Erythroblast (primary cell): ENCODE measurements around the gene CFAP97D2.

Experiments
- DNase-seq, 2 experiments: peaks; one replicate each; lab custom pipeline; 2025; lab: John Stamatoyannopoulos, UW
- GATA1 ChIP-seq: IDR thresholded peaks from 2 replicates; pipeline ENCODE4 v1.6.1; 2011; ENCODE audit warnings: low read depth, mild to moderate bottlenecking, control low read depth, low read length, moderate library complexity
- POLR2A ChIP-seq: IDR thresholded peaks from 2 replicates; pipeline ENCODE4 v1.6.1; 2011; ENCODE audit warnings: mild to moderate bottlenecking, low read length

CFAP97D2 gene

DNA sequence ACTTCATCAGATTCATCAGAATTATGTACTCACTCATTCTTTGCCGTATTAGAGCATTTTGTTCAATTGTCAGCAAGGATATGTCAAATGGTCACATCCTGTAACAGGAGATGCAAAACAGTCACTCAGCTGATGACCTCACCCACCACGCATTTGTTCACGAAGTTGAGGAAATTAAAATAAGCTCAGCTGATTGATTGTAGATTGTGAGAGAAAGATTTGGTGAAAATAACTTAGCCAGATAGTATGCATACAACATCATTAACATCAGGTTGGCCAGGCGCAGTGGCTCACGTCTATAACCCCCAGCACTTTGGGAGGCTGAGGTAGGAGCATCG lies 33.1 kb downstream of the CFAP97D2 start:
- no peak for DNase-seq
- no peak for TF ChIP-seq POLR2A
- TF ChIP-seq GATA1 = no peak

DNA sequence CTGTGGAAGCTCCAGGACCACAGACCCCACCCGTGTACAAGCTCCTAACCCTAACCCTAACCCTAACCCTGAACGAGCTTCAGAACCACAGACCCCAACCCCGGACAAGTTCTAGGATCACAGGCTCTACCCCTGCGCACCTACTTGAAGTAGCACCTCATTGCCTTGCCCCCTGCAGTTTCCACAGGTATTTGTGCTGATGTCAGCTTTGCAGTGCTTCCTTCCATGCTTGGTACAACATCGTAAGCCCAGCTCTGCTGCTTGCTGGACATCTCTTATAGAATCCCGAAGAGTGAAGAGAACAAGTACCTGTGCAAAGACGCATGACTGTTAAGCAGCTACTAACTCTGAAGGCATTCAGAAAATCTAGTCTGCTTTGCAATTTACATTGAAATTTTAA lies 34.9 kb downstream of the CFAP97D2 start:
- TF ChIP-seq POLR2A (no peak), GATA1 (no peak)
- no peak for DNase-seq

DNA sequence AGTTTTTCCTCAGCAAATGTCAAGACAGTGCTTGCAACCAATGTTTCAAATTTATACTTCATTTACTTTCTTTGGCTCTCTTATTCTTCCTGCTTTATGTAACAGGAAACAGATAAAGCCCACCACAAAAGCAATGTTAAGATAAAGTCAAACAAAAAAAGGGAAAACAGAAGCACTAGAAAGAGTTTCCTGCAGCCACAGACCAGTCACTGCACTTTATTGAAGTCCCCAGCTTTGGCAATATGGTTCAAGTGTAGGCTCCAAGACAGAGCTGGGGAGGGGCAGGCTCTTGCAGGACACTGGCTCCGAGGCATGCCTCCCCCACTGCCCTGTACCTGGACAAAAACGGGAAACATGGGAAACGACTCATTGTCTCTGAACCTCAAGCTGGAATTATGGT lies 40.3 kb downstream of the CFAP97D2 start:
- TF ChIP-seq POLR2A (no peak), GATA1 (no peak)
- DNase-seq = no peak

DNA sequence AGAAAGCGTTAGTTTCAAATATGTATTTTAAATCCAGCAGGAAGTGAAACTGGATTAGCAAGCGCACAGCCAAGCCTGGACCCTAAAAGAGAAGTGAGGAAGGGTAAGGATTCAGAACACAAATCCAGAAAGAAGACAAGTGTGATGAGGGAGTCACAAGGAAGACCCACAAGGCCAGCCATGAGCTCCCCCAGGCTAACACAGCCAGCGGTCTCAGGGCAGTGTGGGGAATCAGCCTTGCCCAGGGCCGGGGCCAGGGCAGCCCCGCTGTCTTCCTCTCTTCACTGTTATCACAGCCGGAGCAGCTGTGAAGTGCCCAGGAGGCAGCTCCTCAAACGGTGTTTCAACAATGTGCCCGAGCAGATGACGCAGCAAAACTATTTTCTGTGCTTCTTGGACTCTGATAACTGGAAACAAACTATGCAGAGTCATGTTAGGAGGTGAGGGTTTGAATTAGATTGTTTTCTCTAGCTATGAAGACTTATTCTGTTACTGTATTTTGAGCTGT lies 43.5 kb downstream of the CFAP97D2 start:
- DNase-seq = peak; percentile 97 to 99
- TF ChIP-seq GATA1 = peak; percentile 79
- peak; percentile 84 for TF ChIP-seq POLR2A

DNA sequence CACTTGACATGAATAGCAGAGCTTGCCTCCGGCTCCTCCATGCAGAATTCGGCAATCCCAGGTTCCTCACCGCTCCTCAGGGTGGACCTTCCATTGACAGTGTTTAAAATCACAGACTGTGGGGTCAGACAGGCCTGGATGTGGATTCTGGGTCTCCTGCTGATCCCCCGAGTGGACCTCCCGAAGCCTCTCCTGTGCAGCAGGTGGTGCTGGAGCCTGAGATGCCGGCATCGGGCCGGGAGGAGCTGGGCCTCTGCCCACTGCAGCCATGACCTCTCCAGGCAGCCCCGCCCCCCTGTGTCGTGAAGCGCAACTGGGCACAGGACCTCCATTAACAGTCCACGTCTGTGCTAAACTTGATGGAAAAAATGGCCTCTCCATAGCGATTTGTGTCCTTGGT lies 45.1 kb downstream of the CFAP97D2 start:
- TF ChIP-seq GATA1 = no peak
- TF ChIP-seq POLR2A = no peak
- DNase-seq = no peak

DNA sequence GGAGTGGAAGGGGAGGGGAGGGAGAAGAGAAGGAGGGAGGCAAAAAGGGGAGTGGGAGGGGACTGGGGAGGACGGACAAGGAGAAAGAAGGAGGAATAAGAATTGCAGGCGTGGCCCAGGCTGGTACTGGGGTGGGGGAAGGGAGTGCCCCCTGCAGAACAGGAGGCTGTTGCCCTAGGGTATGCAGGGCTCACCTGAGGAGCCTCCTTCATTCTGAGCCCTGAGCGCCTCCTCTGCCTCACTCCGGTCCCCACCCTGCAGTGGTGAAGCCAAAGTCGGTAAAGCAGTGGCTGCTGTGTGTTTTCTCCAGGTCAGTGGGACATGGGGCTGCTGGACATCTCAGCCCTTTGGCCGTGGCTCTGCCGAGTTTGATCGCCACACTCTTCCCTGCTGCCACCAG lies 46.6 kb downstream of the CFAP97D2 start:
- TF ChIP-seq POLR2A = no peak
- TF ChIP-seq GATA1 = no peak
- DNase-seq = peak in 1 of 2 experiments; percentile 44

DNA sequence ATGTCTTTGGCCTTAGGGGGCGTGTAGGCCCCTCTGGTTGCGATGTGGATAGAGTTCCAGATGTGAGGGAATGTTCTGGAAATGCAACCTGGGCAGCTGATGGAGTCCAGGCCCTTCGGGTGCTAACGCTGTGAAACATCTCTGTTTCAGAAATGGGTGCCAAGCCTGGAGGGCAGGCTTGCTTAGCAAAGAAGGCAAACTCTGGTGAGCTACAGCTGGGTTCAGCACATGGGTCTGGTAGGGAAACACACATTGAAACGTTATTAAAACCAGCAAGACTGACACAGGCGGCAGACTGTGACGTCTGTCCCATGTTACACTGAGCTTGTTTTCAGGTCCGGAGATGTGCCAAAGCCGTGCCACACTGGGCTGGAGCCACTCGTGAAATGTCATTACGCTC lies 47.0 kb downstream of the CFAP97D2 start:
- TF ChIP-seq GATA1 (no peak), POLR2A (no peak)
- peak in 1 of 2 experiments; percentile 51 for DNase-seq

DNA sequence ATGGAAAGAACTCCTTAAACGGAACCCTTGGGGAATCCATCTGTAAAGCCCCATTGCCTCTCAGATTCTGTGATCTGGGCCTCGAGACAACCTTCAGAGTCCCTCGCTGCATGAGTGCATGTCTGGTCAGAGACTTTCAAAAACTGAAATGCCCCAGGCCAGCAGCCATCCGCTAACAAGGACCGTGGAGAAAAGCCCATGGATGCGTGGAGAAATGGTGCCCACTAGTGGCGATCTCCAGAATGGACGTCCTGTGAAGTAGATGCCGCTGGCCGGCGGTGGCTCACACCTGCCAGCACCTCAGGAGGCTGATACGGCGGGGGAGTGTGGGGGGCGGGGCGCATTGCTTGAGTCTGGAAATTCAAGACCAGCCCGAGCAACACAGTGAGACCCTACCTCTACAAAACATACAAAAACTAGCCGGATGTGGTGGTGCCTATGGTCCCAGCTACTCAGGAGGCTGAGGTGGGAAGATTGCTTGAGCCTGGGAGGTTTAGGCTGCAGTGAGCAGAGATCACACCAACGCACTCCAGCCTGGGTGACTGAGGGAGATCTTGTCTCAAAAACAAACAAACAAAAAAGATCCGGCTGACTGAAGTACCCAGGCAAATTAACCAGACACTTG lies 47.8 kb downstream of the CFAP97D2 start:
- no peak for TF ChIP-seq GATA1
- no peak for TF ChIP-seq POLR2A
- DNase-seq = peak; percentile 85 to 93

DNA sequence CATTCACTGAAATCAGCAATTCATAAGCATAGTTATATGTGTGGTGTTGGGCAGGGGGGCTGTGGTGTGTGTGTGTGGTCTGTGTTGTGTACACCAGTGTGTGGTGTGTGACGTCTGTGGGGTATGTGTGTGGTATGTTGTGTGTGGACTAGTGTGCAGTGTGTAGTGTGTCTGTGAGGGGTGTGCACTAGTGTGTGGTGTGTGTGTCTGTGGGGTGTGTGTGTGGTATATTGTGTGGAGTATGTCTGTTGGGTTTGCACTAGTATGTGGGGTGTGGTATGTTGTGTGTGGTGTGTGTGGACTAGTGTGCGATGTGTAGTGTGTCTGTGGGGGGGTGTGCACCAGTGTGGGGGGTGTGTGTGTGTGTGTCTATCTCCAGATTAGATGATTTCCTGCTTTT lies 48.5 kb downstream of the CFAP97D2 start:
- TF ChIP-seq GATA1 = no peak
- no peak for TF ChIP-seq POLR2A
- DNase-seq = no peak

DNA sequence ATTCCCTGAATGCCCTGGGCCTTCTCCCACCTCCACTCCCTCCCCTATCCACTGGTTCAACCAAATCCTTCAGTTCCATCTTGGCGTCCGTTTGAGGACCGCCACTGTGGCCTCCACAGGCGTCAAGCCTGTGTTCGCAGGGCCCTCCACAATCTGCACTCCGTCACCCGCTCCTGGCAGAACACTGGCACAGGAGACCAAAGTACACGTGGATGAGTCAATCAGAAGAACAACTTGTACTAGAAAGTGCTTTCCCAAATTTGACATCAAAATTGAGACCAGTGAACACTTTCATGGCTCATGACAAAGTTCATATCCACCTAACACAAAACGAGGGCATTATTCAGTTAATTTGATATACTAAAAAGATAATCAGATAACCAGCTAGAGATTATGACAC lies 49.1 kb downstream of the CFAP97D2 start:
- DNase-seq = no peak
- no peak for TF ChIP-seq GATA1
- TF ChIP-seq POLR2A = no peak

DNA sequence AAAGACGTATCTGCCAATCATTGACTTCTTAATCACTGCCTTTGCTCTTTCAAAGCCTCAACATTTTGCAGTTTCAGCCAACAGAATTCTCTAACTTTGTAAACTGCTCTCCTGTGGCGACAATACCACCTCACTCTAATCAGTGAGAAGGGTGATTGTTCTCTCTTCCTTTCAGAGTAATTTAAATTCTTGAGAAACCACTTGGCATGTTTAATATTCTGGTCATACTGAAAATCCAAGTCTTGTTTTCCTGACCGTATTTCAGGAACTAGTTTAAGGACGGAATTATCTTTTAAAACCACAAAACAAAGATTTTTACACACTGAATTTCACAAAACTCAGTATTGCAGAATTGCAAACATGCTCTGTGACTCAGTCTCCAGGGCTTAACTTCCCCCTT lies 50.4 kb downstream of the CFAP97D2 start:
- no peak for DNase-seq
- TF ChIP-seq POLR2A = no peak
- no peak for TF ChIP-seq GATA1

DNA sequence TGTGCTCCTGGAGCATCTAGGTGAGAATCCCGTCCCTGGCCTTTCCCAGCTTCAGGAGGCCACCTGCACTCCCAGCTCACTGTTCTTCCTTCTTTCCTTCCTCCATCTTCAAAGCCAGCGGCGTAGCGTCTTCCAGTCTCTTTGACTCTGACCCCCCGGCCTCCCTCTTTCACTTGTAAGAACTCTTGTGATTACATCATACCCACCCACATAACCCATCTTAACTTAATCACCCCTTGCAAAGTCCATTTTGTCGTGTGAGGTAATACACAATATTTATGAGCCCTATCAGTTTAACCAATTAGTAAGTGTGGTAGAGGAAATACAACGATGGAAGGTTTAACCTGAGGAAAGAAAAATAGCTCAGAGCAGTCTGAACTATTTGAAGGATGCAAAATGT lies 51.1 kb downstream of the CFAP97D2 start:
- TF ChIP-seq GATA1 = no peak
- no peak for TF ChIP-seq POLR2A
- DNase-seq = peak; percentile 30 to 47

DNA sequence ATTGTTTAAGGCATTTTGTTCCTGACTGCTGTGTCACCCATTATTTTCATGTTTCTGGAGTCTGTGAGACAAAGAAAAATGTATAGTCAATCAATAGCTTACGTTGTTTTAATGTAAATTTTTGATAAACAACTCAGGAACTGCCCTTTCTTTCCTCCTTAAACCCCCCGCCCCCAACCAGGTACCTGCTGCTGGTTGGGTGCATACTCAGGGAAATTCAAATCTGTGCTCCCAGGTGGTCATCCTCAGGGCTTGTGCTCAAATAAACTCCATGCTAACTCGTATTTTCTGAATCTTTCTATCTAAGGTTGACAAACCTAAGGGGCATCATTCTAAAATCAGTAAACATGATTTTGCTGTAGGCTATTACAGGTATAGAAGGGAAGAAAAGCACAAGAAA lies 51.5 kb downstream of the CFAP97D2 start:
- DNase-seq = no peak
- TF ChIP-seq POLR2A (no peak), GATA1 (no peak)

DNA sequence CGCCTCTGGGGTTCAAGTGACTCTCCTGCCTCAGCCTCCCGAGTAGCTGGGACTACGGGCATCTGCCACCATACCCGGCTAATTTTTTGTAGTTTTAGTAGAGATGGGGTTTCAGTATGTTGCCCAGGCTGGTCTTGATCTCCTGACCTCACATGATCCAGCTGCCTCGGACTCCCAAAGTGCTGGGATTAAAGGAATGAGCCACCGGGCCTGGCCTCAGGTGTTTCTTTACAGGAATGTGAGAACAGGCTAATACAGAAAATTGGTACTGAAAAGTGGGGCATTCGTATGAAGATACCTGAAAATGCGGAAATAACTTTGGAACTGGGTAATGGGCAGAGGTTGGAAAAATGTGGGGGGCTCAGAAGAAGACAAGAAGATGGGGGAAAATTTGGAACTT lies 52.8 kb downstream of the CFAP97D2 start:
- no peak for TF ChIP-seq POLR2A
- TF ChIP-seq GATA1 = no peak
- no peak for DNase-seq

DNA sequence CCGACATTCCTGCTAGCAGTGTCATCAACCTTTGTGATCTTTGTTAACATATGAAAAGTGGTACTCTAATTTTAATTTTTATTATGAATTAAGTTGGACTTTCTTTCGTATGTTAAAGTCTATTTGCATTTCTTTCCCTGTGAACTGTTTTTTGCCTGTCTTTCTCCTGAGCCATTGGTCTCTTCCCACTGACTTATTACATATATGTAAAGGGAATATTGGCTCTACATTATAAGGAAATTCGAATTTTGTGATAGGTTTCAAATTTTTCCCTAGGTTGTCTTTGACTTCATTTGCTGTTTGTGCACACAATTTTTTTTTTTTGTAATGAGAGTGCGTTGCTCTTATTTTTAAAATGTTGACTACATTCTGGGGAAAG lies 55.2 kb downstream of the CFAP97D2 start:
- no peak for DNase-seq
- no peak for TF ChIP-seq POLR2A
- no peak for TF ChIP-seq GATA1
